Right kidney (tissue), 1 donor: ENCODE measurements around the gene SPPL3.
"Not testable (repeated sequence)": the region's sequence is repeated elsewhere in the genome, so short reads cannot be mapped to it uniquely, and the experiment has no call there.

Experiments
- DNase-seq: peaks from one replicate; pipeline ENCODE4 v3.0.0-alpha.2; 2016

SPPL3 gene

GRCh38 chr12:120817559-120818330, 86.4 kb downstream of the SPPL3 start:
- no peak for DNase-seq

DNA sequence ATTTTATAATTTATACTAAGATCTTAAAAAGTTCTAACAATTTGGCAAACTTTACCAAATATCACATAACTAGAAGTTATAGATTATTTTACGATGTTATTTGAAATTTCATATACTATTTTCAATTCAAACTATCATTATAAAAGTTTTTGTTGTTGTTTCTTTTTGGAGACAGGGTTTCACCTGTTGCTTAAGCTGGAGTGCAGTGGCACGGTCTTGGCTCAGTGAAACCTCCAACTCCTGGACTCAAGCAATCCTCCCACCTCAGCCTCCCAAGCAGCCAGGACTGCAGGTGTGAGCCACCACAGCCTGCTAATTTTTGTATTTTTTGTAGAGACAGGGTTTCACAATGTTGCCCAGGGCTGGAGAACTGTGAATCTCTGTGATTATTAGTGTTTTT, 87.8 kb downstream of the SPPL3 start:
- no peak for DNase-seq

GRCh38 chr12:120814903-120815429, 89.2 kb downstream of the SPPL3 start:
- no peak for DNase-seq

- DNase-seq = no peak
These were observed 89.8 kb downstream of the SPPL3 start for GRCh38 chr12:120814203-120814902.

DNA sequence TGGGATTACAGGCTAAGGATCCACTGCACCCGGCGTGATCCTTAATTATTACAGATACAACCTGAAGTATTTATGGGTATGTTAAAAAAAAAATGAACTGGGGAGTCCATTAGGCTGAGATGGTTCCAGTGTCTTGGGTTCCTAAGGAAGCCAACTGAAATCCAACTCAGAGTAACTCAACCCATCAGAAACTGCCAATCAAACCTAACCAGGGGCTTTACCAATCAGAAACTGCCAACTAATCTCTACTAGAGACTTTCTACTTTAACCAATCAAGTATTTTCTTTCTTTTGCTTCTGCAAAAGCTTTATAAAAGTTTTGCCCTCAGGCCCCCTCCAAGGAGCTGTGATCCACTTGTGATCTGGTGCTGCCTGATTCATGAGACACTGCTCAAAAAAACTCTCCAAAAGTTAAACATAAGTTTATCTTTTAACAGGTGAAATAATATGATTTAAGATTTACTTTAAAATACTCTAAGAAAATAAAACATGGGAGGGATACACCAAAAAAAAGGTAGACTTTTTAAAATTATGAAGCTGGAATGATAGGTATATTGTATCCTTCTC, 90.5 kb downstream of the SPPL3 start:
- no peak for DNase-seq

DNA sequence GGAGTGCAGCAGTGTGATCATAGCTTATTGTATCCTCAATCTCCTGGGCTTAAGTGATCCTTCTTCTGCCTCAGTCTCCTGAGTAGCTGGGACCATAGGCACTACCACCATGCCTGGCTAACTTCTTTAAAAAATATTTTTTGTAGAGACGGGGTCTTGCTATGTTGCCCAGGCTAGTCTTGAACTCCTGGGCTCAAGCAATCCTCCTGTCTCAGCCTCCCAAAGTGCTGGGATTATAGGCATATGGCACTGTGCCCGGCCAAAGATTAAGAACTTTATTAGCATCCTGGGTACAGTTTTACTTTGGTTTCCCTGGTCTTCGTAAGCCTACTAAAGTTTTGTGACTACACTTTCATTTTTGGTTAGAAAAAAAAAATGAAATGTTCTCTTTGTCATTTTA, 94.1 kb downstream of the SPPL3 start:
- DNase-seq = no peak

DNA sequence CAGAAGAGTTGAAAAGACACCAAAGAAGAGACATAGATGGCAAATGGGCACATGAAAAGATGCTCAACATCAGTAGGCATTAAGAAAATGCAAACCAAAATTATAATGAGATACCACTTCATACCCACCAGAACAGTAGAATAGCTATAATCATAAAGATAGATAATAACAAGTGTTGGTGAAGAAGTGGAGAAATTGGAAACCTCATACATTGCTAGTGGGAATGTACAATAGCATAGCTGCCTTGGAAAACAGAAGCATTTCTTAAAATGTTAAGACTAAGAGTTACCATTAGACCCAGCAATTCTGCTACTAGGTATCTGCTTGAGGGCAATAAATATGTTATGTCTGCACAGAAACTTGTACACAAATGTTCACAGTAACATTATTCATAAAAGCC, 99.7 kb downstream of the SPPL3 start:
- no peak for DNase-seq

GRCh38 chr12:120801146-120801545, 103.0 kb downstream of the SPPL3 start:
- DNase-seq = no peak

DNA sequence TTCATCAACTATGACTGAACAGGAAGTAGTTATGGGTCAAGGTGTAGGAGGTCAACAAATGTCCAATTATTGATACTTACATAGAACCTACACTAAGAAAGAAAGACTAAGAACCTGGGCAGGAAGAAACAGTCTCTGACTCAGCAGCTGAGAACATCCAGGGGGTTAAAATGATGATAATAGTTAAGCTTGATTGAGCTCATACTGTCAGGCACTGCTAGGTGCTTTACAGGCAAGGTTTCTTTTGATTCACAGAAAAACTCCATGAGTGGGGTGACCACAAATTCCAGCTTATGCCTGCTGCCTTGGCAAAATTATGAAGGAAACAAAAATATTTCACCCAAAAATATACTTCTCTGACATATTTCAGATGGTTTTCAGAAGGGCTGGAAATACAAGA, 103.5 kb downstream of the SPPL3 start:
- no peak for DNase-seq

GRCh38 chr12:120799243-120800045, 104.7 kb downstream of the SPPL3 start:
- no peak for DNase-seq

DNA sequence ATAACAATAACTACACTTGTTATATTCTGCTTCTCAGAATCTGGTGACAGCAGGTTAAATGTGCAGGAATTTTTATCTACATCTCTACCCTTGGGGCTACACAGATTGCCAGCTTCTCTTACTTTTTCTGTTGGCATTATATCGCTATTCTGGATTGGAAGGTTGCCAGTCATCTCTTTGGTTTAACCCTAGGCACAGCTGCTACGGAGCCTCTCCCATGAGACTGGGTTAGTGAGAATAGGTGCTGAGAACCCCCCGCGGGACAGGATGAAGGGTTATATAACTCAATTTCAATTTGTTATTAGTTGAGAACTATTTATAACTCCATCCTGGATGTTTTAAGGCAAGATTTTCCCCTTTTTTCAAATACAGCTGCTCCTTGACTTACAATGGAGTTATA, 105.5 kb downstream of the SPPL3 start:
- DNase-seq = no peak

DNA sequence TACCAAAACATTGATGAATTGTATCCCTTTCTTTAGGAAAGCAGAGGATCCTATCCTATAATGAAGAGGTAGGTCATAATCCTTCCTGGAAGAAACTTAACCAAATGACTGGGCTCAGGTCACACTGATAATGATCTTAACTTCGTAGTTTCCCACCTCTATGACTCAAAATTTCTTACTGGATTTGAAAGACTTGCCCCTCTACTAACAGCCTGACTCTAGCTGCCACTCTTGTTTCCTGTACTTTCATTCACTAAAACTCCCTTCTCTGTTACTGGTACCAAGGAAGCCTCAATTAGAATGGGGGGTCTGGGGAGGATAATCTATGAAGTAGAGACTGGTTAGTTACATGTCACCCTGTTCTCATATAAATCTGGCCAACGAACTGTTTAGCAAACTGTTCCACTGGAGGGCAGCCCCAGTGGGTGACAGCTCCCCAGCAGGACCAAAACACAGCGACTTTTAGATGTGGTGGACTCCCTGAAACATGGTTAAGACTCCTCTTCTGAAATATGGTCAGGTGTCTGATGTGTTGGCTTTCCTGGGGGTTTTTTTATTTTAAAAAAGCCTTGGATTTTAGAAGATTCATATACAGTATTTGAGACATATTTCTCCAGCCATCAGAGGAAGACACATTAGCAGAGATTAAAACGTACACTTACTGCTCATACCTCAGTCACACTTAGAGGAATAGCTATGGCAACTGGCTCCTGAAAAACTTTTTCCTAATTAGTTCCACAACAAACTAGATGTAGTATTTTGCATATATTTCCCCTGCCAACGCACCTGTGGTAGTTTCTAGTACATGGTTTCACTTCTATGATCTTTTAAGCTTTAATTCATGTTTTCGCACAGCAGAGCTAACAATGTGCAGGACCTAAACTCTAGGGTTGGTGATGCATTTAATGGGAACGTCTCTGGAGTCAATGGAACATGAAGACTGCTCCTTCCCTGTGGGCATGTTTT, 106.2 kb downstream of the SPPL3 start:
- DNase-seq = no peak

DNA sequence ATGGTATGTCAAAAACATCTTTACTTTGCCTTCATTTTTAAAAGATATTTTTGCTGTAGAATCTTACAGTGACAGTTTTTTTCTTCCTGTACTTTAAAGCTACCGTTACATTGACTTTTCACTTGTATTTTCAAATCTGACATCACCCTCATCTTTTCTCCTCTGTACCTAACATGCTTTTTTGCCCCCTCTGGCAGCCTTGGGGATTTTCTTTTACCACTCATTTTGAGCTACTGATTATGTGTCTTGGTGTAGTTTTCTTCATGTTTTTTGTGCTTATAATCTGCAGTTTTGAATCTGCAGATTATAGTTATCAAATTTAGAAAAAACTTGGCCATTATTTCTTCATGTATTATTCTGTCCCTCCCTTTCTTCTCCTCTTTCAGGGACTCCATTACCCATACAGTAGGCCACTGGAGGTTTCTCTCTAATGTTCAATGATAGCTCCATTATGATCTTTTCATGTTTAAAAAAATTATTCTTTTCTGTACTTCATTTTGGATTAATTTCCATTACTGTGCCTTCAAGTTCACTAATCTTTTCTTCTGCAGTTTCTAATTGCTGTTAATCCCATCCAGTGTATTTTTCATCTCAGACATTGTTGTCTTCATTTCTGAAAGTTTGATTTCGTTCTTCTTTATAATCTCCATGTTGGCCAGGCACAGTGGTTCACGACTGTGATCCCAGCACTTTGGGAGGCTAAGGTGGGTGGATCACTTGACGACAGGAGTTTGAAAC, 108.5 kb downstream of the SPPL3 start:
- DNase-seq = no peak

- DNase-seq = no peak
These were observed 110.8 kb downstream of the SPPL3 start for GRCh38 chr12:120793357-120793756.

GRCh38 chr12:120792456-120792855, 111.7 kb downstream of the SPPL3 start:
- not testable (repeated sequence) for DNase-seq

DNA sequence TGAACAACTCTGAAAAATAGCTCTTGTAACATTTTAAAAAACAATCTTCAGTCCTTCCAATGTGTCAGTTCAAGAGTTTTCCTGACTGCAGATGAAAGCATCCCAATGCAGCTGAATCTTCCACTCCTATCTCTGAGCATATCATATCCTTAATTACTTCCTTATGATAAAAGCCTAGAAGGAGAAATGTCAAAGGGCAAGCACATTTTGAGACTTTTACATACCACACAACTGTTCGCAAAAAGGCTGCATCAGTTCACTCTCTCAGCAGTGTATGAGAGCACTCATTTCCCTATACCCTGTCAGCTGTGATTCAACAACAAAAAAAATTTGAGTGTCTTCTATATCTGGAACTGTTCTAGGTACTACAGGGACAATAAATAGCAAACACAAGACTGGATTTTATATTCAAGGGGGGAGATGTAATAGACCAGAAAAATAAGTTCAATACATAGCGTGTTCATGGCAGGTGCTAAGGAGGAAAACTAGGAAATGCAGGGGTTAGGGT, 112.4 kb downstream of the SPPL3 start:
- no peak for DNase-seq

DNA sequence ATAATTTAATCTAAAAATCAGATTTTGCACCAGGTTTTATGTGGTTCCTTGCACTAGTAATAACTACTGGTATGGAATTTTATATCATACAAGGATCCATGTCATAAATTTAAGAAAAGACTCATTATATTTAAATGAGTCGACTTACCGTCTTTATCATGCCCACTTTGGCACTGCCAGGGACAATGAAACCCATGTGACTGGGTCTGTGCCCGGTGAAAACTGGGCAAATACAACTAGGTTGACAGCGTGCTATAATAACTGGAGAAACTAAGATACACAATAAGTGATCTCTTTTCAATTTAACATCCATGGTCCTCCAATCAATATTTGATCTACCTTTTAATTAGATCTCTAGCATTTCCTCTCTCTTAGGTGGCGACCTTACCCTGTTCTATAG, 114.0 kb downstream of the SPPL3 start:
- no peak for DNase-seq

GRCh38 chr12:120787889-120788288, 116.3 kb downstream of the SPPL3 start:
- DNase-seq = no peak

GRCh38 chr12:120784804-120785203, 119.4 kb downstream of the SPPL3 start:
- DNase-seq = no peak

GRCh38 chr12:120783197-120783596, 121.0 kb downstream of the SPPL3 start:
- DNase-seq = no peak
